Astrocyte (in vitro differentiated cells and primary cell): ENCODE data around the gene B3GNT7. TPM values are rescaled to one million over a fixed set of nuclear protein-coding genes. Genes with fewer than 3 reads are reported as not detected.

Experiments used
- DNase-seq: peaks from one replicate; pipeline ENCODE4 v3.0.0-alpha.2; 2010; ENCODE audit warnings: low read depth
- FAIRE-seq: peaks from 2 replicates; lab custom pipeline; 2011; peaks lifted over from hg19 to GRCh38; lab: Jason Lieb, UNC
- H2AFZ ChIP-seq: 2 replicates; pipeline ENCODE4 v1.6.0; 2012; ENCODE audit warnings: low read depth, low read length, inconsistent platforms
- H3K27ac ChIP-seq: 2 replicates; pipeline ENCODE4 v1.5.1; 2011; ENCODE audit warnings: low read depth, low read length, inconsistent platforms
- H3K27me3 ChIP-seq: 2 replicates; pipeline ENCODE4 v1.6.0; 2011; ENCODE audit warnings: low read length, inconsistent platforms; ENCODE audit not compliant: insufficient read depth
- H3K36me3 ChIP-seq: 2 replicates; pipeline ENCODE4 v1.5.1; 2011; ENCODE audit warnings: low read length, inconsistent platforms; ENCODE audit not compliant: insufficient read depth
- H3K4me1 ChIP-seq: 2 replicates; pipeline ENCODE4 v1.5.1; 2011; ENCODE audit warnings: low read length, inconsistent platforms; ENCODE audit not compliant: insufficient read depth
- H3K4me2 ChIP-seq: 2 replicates; pipeline ENCODE4 v1.6.0; 2012; ENCODE audit warnings: low read length, inconsistent platforms
- H3K4me3 ChIP-seq: 2 replicates; pipeline ENCODE4 v1.5.1; 2011; ENCODE audit warnings: low read depth, mild to moderate bottlenecking, low read length, inconsistent platforms; ENCODE audit not compliant: insufficient read depth
- H3K79me2 ChIP-seq: 2 replicates; pipeline ENCODE4 v1.6.0; 2012; ENCODE audit warnings: mild to moderate bottlenecking, low read length, inconsistent platforms; ENCODE audit not compliant: insufficient read depth
- H3K9ac ChIP-seq: 2 replicates; pipeline ENCODE4 v1.6.0; 2012; ENCODE audit warnings: mild to moderate bottlenecking, low read length, inconsistent platforms
- H3K9me3 ChIP-seq: 2 replicates; pipeline ENCODE4 v1.5.1; 2012; ENCODE audit warnings: low read depth, mild to moderate bottlenecking, low read length, inconsistent platforms; ENCODE audit not compliant: insufficient read depth
- H4K20me1 ChIP-seq: 2 replicates; pipeline ENCODE4 v1.6.0; 2012; ENCODE audit warnings: low read length, inconsistent platforms; ENCODE audit not compliant: insufficient read depth
- H3K27ac Mint-ChIP-seq: one replicate; pipeline ENCODE4 v1.8.0; 2021; ENCODE audit warnings: mild to moderate bottlenecking, mixed read lengths; ENCODE audit not compliant: unreplicated experiment
- H3K27me3 Mint-ChIP-seq: one replicate; pipeline ENCODE4 v1.8.0; 2021; ENCODE audit warnings: low read depth, mixed read lengths; ENCODE audit not compliant: unreplicated experiment
- H3K36me3 Mint-ChIP-seq: one replicate; pipeline ENCODE4 v1.8.0; 2021; ENCODE audit warnings: low read depth, mixed read lengths; ENCODE audit not compliant: unreplicated experiment
- H3K4me1 Mint-ChIP-seq: one replicate; pipeline ENCODE4 v1.8.0; 2021; ENCODE audit warnings: low read depth, mixed read lengths; ENCODE audit not compliant: unreplicated experiment
- H3K4me3 Mint-ChIP-seq: one replicate; pipeline ENCODE4 v1.8.0; 2021; ENCODE audit warnings: mild to moderate bottlenecking, moderate library complexity, mixed read lengths; ENCODE audit not compliant: unreplicated experiment
- H3K9me3 Mint-ChIP-seq: one replicate; pipeline ENCODE4 v1.8.0; 2021; ENCODE audit warnings: mild to moderate bottlenecking, mixed read lengths; ENCODE audit not compliant: unreplicated experiment
- CTCF ChIP-seq: IDR thresholded peaks from 2 replicates; pipeline ENCODE4 v1.5.1; 2011; ENCODE audit warnings: low read depth, mild to moderate bottlenecking, inconsistent platforms, low read length, moderate library complexity; ENCODE audit not compliant: insufficient read depth
- EZH2 ChIP-seq: IDR thresholded peaks from 2 replicates; pipeline ENCODE4 v1.6.1; 2012; ENCODE audit warnings: mild to moderate bottlenecking, low read length, inconsistent platforms; ENCODE audit not compliant: insufficient read depth
- total RNA-seq: library from RNA; stranded (reverse); gene quantifications from 2 replicates; pipeline ENCODE4 v1.2.1, GENCODE V29; 2021

The B3GNT7 gene
- total RNA-seq, 1 donor from 2014 or later, result 1.7 TPM

- Histone ChIP-seq H3K9me3 (no peaks in the 10 kb centered on the region), H3K4me2 (no peak overlapping the region), H3K27ac (no peak overlapping the region), H3K9ac (no peak overlapping the region), H3K36me3 (no peaks in the 10 kb centered on the region), H3K27me3 (no peaks in the 10 kb centered on the region), H4K20me1 (no peaks in the 10 kb centered on the region), H3K79me2 (no peaks in the 10 kb centered on the region), H3K4me1 (no peaks in the 10 kb centered on the region), H3K4me3 (no peak overlapping the region), H2AFZ (no peak overlapping the region)
- peaks cover 19% of the 10 kb centered on the region for H3K4me1 Mint-ChIP-seq
- TF ChIP-seq CTCF, result no peak
- no peak for TF ChIP-seq EZH2
- DNase-seq (no peak), FAIRE-seq (no peak)
- H3K27ac Mint-ChIP-seq, result no peak overlapping the region
- no peak overlapping the region for H3K4me3 Mint-ChIP-seq
- H3K27me3 Mint-ChIP-seq, result no peaks in the 10 kb centered on the region
- H3K36me3 Mint-ChIP-seq, result peaks cover 5% of the 10 kb centered on the region
- no peaks in the 10 kb centered on the region for H3K9me3 Mint-ChIP-seq
Measured at GRCh38 chr2:231351648-231352047, 43.9 kb upstream of the B3GNT7 start.

GRCh38 chr2:231353469-231353868, 42.0 kb upstream of the B3GNT7 start:
- peaks cover 19% of the 10 kb centered on the region for H3K4me1 Mint-ChIP-seq
- no peaks in the 10 kb centered on the region for H3K27me3 Mint-ChIP-seq
- Histone ChIP-seq H3K4me2 (no peak overlapping the region), H3K9ac (no peak overlapping the region), H3K27ac (no peak overlapping the region), H2AFZ (no peak overlapping the region), H3K79me2 (no peaks in the 10 kb centered on the region), H4K20me1 (no peaks in the 10 kb centered on the region), H3K36me3 (no peaks in the 10 kb centered on the region), H3K9me3 (no peaks in the 10 kb centered on the region), H3K4me3 (no peak overlapping the region), H3K27me3 (no peaks in the 10 kb centered on the region), H3K4me1 (no peaks in the 10 kb centered on the region)
- DNase-seq, result no peak
- no peak overlapping the region for H3K27ac Mint-ChIP-seq
- H3K36me3 Mint-ChIP-seq, result peaks cover 2% of the 10 kb centered on the region
- no peaks in the 10 kb centered on the region for H3K9me3 Mint-ChIP-seq
- no peak overlapping the region for H3K4me3 Mint-ChIP-seq
- no peak for TF ChIP-seq CTCF
- TF ChIP-seq EZH2, result no peak
- FAIRE-seq, result no peak

GRCh38 chr2:231355508-231356465, 39.7 kb upstream of the B3GNT7 start:
- Histone ChIP-seq H3K9ac (no peak overlapping the region), H3K27ac (no peak overlapping the region), H3K4me3 (no peak overlapping the region), H3K27me3 (no peaks in the 10 kb centered on the region), H3K4me1 (no peaks in the 10 kb centered on the region), H2AFZ (no peak overlapping the region), H3K79me2 (no peaks in the 10 kb centered on the region), H3K4me2 (no peak overlapping the region), H4K20me1 (no peaks in the 10 kb centered on the region), H3K36me3 (no peaks in the 10 kb centered on the region), H3K9me3 (no peaks in the 10 kb centered on the region)
- peak overlapping the region; percentile 66 for H3K27ac Mint-ChIP-seq
- FAIRE-seq (no peak), DNase-seq (no peak)
- no peaks in the 10 kb centered on the region for H3K27me3 Mint-ChIP-seq
- H3K9me3 Mint-ChIP-seq, result peaks cover under 1% of the 10 kb centered on the region
- no peak overlapping the region for H3K4me3 Mint-ChIP-seq
- TF ChIP-seq EZH2 (no peak), CTCF (no peak)
- H3K36me3 Mint-ChIP-seq, result peaks cover 3% of the 10 kb centered on the region
- peaks cover 15% of the 10 kb centered on the region for H3K4me1 Mint-ChIP-seq
